Skeletal muscle tissue (tissue), 4 donors: ENCODE measurements around the gene ADCYAP1. TPM values are rescaled to one million over a fixed set of nuclear protein-coding genes. Genes with fewer than 3 reads are reported as not detected.

Source experiments
- H3K27ac ChIP-seq: one replicate; pipeline ENCODE4 v1.7.0; 2013; ENCODE audit warnings: mild to moderate bottlenecking, low read depth, low read length, inconsistent platforms
- H3K27me3 ChIP-seq, 3 donors: one replicate each; pipeline ENCODE4 v1.7.0; 2013; ENCODE audit warnings: low read length in 3 of 3; ENCODE audit not compliant: control insufficient read depth in 3 of 3, insufficient read depth in 3 of 3
- H3K36me3 ChIP-seq, 3 donors: one replicate each; pipeline ENCODE4 v1.7.0; 2013; ENCODE audit warnings: low read length in 3 of 3; ENCODE audit not compliant: control insufficient read depth in 3 of 3, insufficient read depth in 3 of 3
- H3K4me1 ChIP-seq, 3 donors: one replicate each; pipeline ENCODE4 v1.7.0; 2013; ENCODE audit warnings: low read length in 3 of 3, mild to moderate bottlenecking in 3 of 3; ENCODE audit not compliant: control insufficient read depth in 3 of 3, insufficient read depth in 3 of 3
- H3K4me3 ChIP-seq, 3 donors: one replicate each; pipeline ENCODE4 v1.7.0; 2013; ENCODE audit warnings: low read length in 3 of 3
- H3K9ac ChIP-seq, 3 donors: one replicate each; pipeline ENCODE4 v1.7.0; 2013; ENCODE audit warnings: low read length in 3 of 3, mild to moderate bottlenecking in 3 of 3, moderate library complexity in 2 of 3, low read depth in 1 of 3
- H3K9me3 ChIP-seq, 3 donors: one replicate each; pipeline ENCODE4 v1.7.0; 2013; ENCODE audit warnings: low read length in 3 of 3; ENCODE audit not compliant: control insufficient read depth in 3 of 3
- total RNA-seq: library from RNA; depleted of rRNA; stranded (reverse); fragments of >200 nt; gene quantifications from one replicate; pipeline ENCODE4 v1.2.3, GENCODE V29; 2014
- donor health status: Osteomylitis.

The ADCYAP1 gene
- total RNA-seq, 1 donor from 2014 or later: under 0.01 TPM

- H3K27me3 ChIP-seq: peaks cover 0 to 6% (median 2%) of the 10 kb centered on the region in 3 donors
- no peaks in the 10 kb centered on the region for H3K4me1 ChIP-seq
- H3K27ac ChIP-seq: no peak overlapping the region
- no peak overlapping the region for H3K4me3 ChIP-seq
- H3K9me3 ChIP-seq: no peaks in the 10 kb centered on the region
- no peak overlapping the region for H3K9ac ChIP-seq
- no peaks in the 10 kb centered on the region for H3K36me3 ChIP-seq
These were observed 8.4 kb upstream of the ADCYAP1 start for GRCh38 chr18:896315-896714.

GRCh38 chr18:901761-902160 is 2.9 kb upstream of the ADCYAP1 start:
- Histone ChIP-seq H3K27me3 (peaks cover 35 to 46% (median 45%) of the 10 kb centered on the region in 3 donors), H3K36me3 (no peaks in the 10 kb centered on the region), H3K4me1 (peaks cover 3 to 14% (median 11%) of the 10 kb centered on the region in 3 donors), H3K9me3 (no peaks in the 10 kb centered on the region), H3K4me3 (no peak overlapping the region), H3K9ac (no peak overlapping the region), H3K27ac (no peak overlapping the region)

- H3K4me3 ChIP-seq: no peak overlapping the region
- no peaks in the 10 kb centered on the region for H3K9me3 ChIP-seq
- H3K27me3 ChIP-seq: peaks cover 39 to 51% (median 49%) of the 10 kb centered on the region in 3 donors
- H3K9ac ChIP-seq: no peak overlapping the region
- H3K36me3 ChIP-seq: no peaks in the 10 kb centered on the region
- H3K27ac ChIP-seq: no peak overlapping the region
- H3K4me1 ChIP-seq: peaks cover 7 to 18% (median 15%) of the 10 kb centered on the region in 3 donors
These were observed 2.4 kb upstream of the ADCYAP1 start for GRCh38 chr18:902229-902628.

- peaks cover 0 to 2% (median 0%) of the 10 kb centered on the region in 3 donors for H3K9me3 ChIP-seq
- H3K4me3 ChIP-seq: no peak overlapping the region
- no peak overlapping the region for H3K27ac ChIP-seq
- H3K27me3 ChIP-seq: peaks cover 50 to 63% (median 61%) of the 10 kb centered on the region in 3 donors
- no peaks in the 10 kb centered on the region for H3K36me3 ChIP-seq
- H3K4me1 ChIP-seq: peaks cover 16 to 24% (median 22%) of the 10 kb centered on the region in 3 donors
- no peak overlapping the region for H3K9ac ChIP-seq
These were observed 970 bp upstream of the ADCYAP1 start for GRCh38 chr18:903701-904100.

GRCh38 chr18:905307-905947 is 756 bp downstream of the ADCYAP1 start:
- Histone ChIP-seq H3K4me1 (peaks cover 20 to 30% (median 22%) of the 10 kb centered on the region in 3 donors), H3K9ac (no peak overlapping the region), H3K27ac (no peak overlapping the region), H3K27me3 (peaks cover 64 to 76% (median 74%) of the 10 kb centered on the region in 3 donors), H3K9me3 (peaks cover 0 to 2% (median 0%) of the 10 kb centered on the region in 3 donors), H3K4me3 (no peak overlapping the region), H3K36me3 (no peaks in the 10 kb centered on the region)

GRCh38 chr18:905948-906415 is 1.3 kb downstream of the ADCYAP1 start:
- peaks cover 20 to 30% (median 22%) of the 10 kb centered on the region in 3 donors for H3K4me1 ChIP-seq
- no peak overlapping the region for H3K4me3 ChIP-seq
- no peak overlapping the region for H3K27ac ChIP-seq
- peaks cover 0 to 2% (median 0%) of the 10 kb centered on the region in 3 donors for H3K9me3 ChIP-seq
- no peak overlapping the region for H3K9ac ChIP-seq
- peaks cover 66 to 81% (median 79%) of the 10 kb centered on the region in 3 donors for H3K27me3 ChIP-seq
- H3K36me3 ChIP-seq: no peaks in the 10 kb centered on the region

GRCh38 chr18:906416-907114 is 1.9 kb downstream of the ADCYAP1 start:
- peaks cover 20 to 30% (median 22%) of the 10 kb centered on the region in 3 donors for H3K4me1 ChIP-seq
- no peaks in the 10 kb centered on the region for H3K36me3 ChIP-seq
- no peak overlapping the region for H3K27ac ChIP-seq
- H3K9ac ChIP-seq: no peak overlapping the region
- H3K9me3 ChIP-seq: peaks cover 0 to 2% (median 0%) of the 10 kb centered on the region in 3 donors
- peaks cover 70 to 82% (median 78%) of the 10 kb centered on the region in 3 donors for H3K27me3 ChIP-seq
- H3K4me3 ChIP-seq: peak overlapping the region; percentile 51 to 56 (median 52)

- Histone ChIP-seq H3K27me3 (peaks cover 66 to 76% (median 71%) of the 10 kb centered on the region in 3 donors), H3K27ac (no peak overlapping the region), H3K9me3 (peaks cover 0 to 2% (median 0%) of the 10 kb centered on the region in 3 donors), H3K9ac (no peak overlapping the region), H3K36me3 (no peaks in the 10 kb centered on the region), H3K4me1 (peaks cover 20 to 30% (median 22%) of the 10 kb centered on the region in 3 donors), H3K4me3 (peak overlapping the region; percentile 52 to 56 (median 52))
These were observed 2.6 kb downstream of the ADCYAP1 start for GRCh38 chr18:907115-907884.

GRCh38 chr18:907885-908757 is 3.5 kb downstream of the ADCYAP1 start:
- Histone ChIP-seq H3K4me3 (peak overlapping the region; percentile 51 to 54 (median 52)), H3K36me3 (no peaks in the 10 kb centered on the region), H3K9ac (no peak overlapping the region), H3K27me3 (peaks cover 66 to 73% (median 68%) of the 10 kb centered on the region in 3 donors), H3K4me1 (peaks cover 20 to 30% (median 22%) of the 10 kb centered on the region in 3 donors), H3K9me3 (peaks cover 0 to 2% (median 0%) of the 10 kb centered on the region in 3 donors), H3K27ac (no peak overlapping the region)
